Natural killer cell treated with Interleukin-12 subunit alpha and Interleukin-12 subunit beta and Interleukin-15 and Interleukin-18, amount 100 ng/mL, for 72 hours (primary cell): ENCODE measurements around the gene AMELX. TPM values are rescaled to one million over a fixed set of nuclear protein-coding genes. Genes with fewer than 3 reads are reported as not detected.

Experiments
- ATAC-seq, 2 donors: fragments of 150-1000 bp; cut with Tn5 transposase in 1 of 2; sonication (Bioruptor Pico), chemical (Tn5 transposase) in 1 of 2; 2 replicates each; pipeline ENCODE4 v1.10.0; 2021
- DNase-seq: peaks from one replicate; pipeline ENCODE4 v3.0.0; 2022; ENCODE audit warnings: low spot score
- H3K27ac Mint-ChIP-seq, 2 donors: 1 replicate in 1 of 2; 2 replicates in 1 of 2; pipeline ENCODE4 v1.8.0; 2022; ENCODE audit warnings: mixed read lengths in 2 of 2, mild to moderate bottlenecking in 1 of 2, moderate library complexity in 1 of 2
- H3K27me3 Mint-ChIP-seq, 2 donors: 1 replicate in 1 of 2; 2 replicates in 1 of 2; pipeline ENCODE4 v1.8.0; 2022; ENCODE audit warnings: mixed read lengths in 2 of 2
- H3K36me3 Mint-ChIP-seq: one replicate; pipeline ENCODE4 v1.8.0; 2022; ENCODE audit warnings: mixed read lengths
- H3K4me1 Mint-ChIP-seq, 2 donors: 1 replicate in 1 of 2; 2 replicates in 1 of 2; pipeline ENCODE4 v1.8.0; 2022; ENCODE audit warnings: low read depth in 2 of 2, mixed read lengths in 2 of 2, mild to moderate bottlenecking in 1 of 2
- H3K4me3 Mint-ChIP-seq: one replicate; pipeline ENCODE4 v1.8.0; 2022; ENCODE audit warnings: mixed read lengths
- H3K9me3 Mint-ChIP-seq: 2 replicates; pipeline ENCODE4 v1.8.0; 2022; ENCODE audit warnings: mixed read lengths
- total RNA-seq, 2 donors: library from RNA; stranded (reverse); gene quantifications; one replicate each; pipeline ENCODE4 v1.2.3, GENCODE V29; 2022

The AMELX gene
- total RNA-seq, 2 donors from 2014 or later = not detected

DNA sequence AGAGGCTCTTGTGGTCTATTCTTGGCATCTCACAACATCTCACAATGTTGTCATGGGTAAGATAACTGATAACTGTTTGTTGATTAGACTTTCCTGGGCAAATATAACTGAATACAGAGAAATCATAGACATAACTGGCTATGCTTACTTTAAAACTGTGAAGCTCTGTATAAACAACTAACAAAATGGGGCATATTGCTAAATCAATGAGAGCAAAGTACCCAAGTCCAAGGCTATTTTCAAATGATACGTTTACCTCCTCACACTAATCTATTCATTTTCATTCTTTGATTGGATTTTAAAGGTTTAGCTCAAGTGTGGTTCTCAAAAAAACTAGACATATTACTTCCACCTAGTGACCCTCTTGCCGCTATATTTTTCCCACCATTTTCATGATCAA lies 38.6 kb downstream of the AMELX start:
- no peaks in the 10 kb centered on the region for H3K36me3 Mint-ChIP-seq
- DNase-seq (no peak), ATAC-seq (no peak)
- no peak overlapping the region for H3K4me3 Mint-ChIP-seq
- peaks cover 3% of the 10 kb centered on the region for H3K9me3 Mint-ChIP-seq
- peaks cover 0 to 2% of the 10 kb centered on the region in 2 donors for H3K27me3 Mint-ChIP-seq
- H3K4me1 Mint-ChIP-seq = no peaks in the 10 kb centered on the region
- no peak overlapping the region for H3K27ac Mint-ChIP-seq

- Mint-ChIP-seq H3K4me1 (no peaks in the 10 kb centered on the region), H3K36me3 (no peaks in the 10 kb centered on the region), H3K27ac (no peak overlapping the region), H3K4me3 (no peak overlapping the region), H3K27me3 (peaks cover 0 to 5% of the 10 kb centered on the region in 2 donors), H3K9me3 (peaks cover 3% of the 10 kb centered on the region)
- no peak for DNase-seq
- ATAC-seq = no peak
Observed at GRCh38 chrX:11334165-11334564, 41.0 kb downstream of the AMELX start.

GRCh38 chrX:11336201-11336600 lies 43.0 kb downstream of the AMELX start:
- DNase-seq (no peak), ATAC-seq (no peak)
- Mint-ChIP-seq H3K4me1 (peaks cover 0 to 2% of the 10 kb centered on the region in 2 donors), H3K9me3 (peaks cover 2% of the 10 kb centered on the region), H3K27ac (no peak overlapping the region), H3K27me3 (peaks cover 0 to 11% of the 10 kb centered on the region in 2 donors), H3K4me3 (no peak overlapping the region), H3K36me3 (no peaks in the 10 kb centered on the region)

DNA sequence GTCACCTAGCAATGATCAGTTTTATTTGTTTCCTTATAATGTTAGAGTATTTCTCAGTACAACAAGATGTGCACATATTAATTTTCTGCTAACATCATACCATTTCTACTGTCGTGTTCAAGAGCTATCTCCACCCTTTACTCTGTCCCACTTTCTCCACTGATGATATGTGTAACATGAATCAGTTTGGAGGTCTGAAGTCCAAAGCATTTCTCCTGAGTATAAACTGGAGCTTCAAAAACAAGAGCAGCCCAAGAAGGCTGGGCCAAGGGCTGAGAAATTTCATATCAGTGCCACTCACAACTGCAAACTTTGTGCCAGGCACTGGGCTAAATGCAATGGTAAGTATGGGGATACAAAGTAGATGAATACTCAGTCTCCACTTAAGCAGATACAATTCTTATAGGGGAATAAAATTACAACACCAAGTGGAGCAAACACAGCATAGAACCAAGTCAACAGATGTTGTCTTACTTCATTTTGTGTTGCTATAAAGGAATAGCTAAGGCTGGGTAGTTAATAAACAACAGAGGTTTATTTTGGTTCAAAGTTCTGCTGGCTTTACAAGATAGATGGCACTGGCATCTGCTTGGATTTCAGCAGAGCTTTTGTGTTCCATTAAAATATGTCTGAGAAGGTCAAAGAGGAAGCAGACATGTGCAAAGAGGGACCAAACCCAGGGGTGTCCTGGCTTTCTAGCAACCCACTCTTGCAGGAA lies 44.2 kb downstream of the AMELX start:
- Mint-ChIP-seq H3K27ac (no peak overlapping the region), H3K4me1 (peaks cover 0 to 5% of the 10 kb centered on the region in 2 donors), H3K36me3 (no peaks in the 10 kb centered on the region), H3K27me3 (peaks cover 0 to 11% of the 10 kb centered on the region in 2 donors), H3K9me3 (peaks cover 2% of the 10 kb centered on the region), H3K4me3 (no peak overlapping the region)
- DNase-seq (no peak), ATAC-seq (no peak)

DNA sequence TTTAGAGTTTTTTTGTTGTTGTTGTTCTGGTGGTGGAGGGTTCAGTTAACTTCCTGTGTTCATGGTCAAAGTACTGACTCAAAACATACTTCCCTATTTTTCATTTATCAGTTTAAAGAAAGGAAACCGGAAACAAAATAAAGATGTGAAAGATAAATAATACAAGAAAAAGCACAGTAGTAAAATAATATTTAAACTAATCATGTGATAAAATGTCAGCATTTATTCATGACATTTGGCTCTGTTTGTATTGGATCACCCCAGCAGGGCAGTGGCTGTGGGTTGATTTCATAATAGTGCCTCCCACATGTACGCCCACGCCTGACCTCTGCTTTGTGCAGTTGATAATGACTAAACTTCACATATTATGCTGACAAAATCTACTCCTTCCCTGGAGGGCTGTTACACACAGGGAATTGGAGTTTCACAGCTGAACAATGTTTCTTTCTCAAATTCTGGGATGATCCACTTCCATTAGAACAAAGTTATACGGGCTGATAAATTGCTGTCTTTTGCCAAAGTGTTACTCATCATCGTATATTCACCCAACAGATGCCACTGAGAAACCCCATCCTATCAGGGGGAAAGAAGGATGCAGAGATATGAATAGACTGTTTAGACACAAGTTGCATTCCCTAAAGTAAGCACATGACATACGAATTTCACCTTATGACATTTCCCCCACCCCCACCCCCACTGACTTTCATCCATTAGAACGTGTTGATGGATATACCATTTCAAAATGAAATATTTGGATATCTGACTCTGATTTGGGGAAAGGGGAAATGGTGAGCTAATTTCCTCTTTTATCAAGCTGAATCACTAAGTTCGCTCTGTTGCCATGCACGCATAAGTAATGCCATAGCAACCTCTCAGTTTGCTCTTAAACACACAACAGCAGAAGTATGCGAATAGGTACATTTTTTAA lies 48.3 kb downstream of the AMELX start:
- ATAC-seq = no peak
- Mint-ChIP-seq H3K36me3 (no peaks in the 10 kb centered on the region), H3K4me1 (peaks cover 0 to 5% of the 10 kb centered on the region in 2 donors)

DNA sequence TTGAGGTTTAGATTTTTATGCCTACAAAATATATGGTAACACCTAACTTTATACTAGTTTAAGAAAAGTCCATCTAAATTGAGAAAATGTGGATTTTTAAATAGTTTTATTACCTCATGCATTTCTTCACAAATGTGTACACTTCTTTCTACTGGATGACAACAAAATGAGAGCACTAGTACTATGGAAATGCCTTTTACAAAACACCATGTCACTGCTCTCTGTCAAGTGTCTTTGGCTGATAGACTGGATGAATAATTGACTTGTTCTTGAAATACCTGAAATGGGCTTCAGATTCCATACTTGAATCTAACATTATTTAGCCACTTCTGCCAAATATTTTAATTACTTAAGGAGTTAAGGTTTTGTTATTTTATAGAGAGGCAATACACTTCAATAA lies 49.5 kb downstream of the AMELX start:
- DNase-seq (no peak), ATAC-seq (no peak)
- Mint-ChIP-seq H3K9me3 (peaks cover 2% of the 10 kb centered on the region), H3K27me3 (peaks cover 0 to 11% of the 10 kb centered on the region in 2 donors), H3K4me3 (no peak overlapping the region), H3K4me1 (peaks cover 0 to 5% of the 10 kb centered on the region in 2 donors), H3K36me3 (no peaks in the 10 kb centered on the region), H3K27ac (no peak overlapping the region)

More for the DNA sequence above, 48.3 kb downstream of the AMELX start:
- Mint-ChIP-seq H3K27ac (no peak overlapping the region), H3K4me3 (no peak overlapping the region), H3K27me3 (peaks cover 0 to 11% of the 10 kb centered on the region in 2 donors), H3K9me3 (peaks cover 2% of the 10 kb centered on the region)
- DNase-seq = no peak

GRCh38 chrX:11346121-11346682 lies 53.0 kb downstream of the AMELX start:
- Mint-ChIP-seq H3K4me1 (peaks cover 0 to 3% of the 10 kb centered on the region in 2 donors), H3K4me3 (no peak overlapping the region)
- ATAC-seq = no peak

GRCh38 chrX:11347300-11347699 lies 54.1 kb downstream of the AMELX start:
- Mint-ChIP-seq H3K4me3 (no peak overlapping the region), H3K27ac (no peak overlapping the region), H3K36me3 (no peaks in the 10 kb centered on the region), H3K4me1 (no peaks in the 10 kb centered on the region), H3K27me3 (no peaks in the 10 kb centered on the region), H3K9me3 (no peaks in the 10 kb centered on the region)
- no peak for DNase-seq
- ATAC-seq = no peak

More at GRCh38 chrX:11346121-11346682, 53.0 kb downstream of the AMELX start:
- H3K36me3 Mint-ChIP-seq = no peaks in the 10 kb centered on the region
- H3K9me3 Mint-ChIP-seq = no peaks in the 10 kb centered on the region
- DNase-seq = no peak
- H3K27me3 Mint-ChIP-seq = no peaks in the 10 kb centered on the region
- no peak overlapping the region for H3K27ac Mint-ChIP-seq

- Mint-ChIP-seq H3K36me3 (no peaks in the 10 kb centered on the region), H3K27me3 (peaks cover 0 to 2% of the 10 kb centered on the region in 2 donors), H3K27ac (no peak overlapping the region), H3K4me1 (no peaks in the 10 kb centered on the region), H3K4me3 (no peak overlapping the region), H3K9me3 (no peaks in the 10 kb centered on the region)
- ATAC-seq = no peak
- no peak for DNase-seq
Observed at GRCh38 chrX:11349020-11349419, 55.8 kb downstream of the AMELX start.

DNA sequence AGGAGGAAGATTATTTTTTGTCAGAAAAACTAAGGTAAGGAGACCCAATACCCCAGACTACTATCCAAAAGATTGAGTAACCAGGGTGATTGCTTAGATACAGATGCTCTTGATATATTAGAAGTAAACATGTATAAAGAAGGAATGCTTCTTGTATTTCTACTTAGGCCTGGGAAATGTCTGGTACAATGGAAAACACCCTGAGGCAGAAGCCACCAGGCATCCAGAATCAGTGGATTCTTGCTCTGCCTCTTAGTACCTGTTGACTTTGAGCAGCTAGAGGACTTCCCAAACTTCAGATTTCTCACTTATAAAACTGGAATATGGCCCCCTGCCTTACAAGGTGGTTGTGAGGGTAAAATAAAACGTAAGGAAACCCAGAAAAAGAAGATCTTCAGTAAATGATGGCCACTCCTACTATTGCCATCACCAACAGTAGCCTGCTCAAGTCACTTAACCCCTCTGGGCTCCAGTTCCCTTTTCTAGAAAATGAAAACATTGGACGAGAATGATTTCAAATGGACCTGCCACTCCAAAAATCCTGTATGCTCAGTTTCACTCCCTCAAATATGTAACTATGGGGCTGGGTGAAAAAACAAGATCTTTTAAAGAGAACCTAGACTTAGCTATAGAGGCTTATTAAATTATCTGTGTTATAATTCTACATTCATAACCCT lies 56.6 kb downstream of the AMELX start:
- H3K4me1 Mint-ChIP-seq = no peaks in the 10 kb centered on the region
- H3K27me3 Mint-ChIP-seq = peaks cover 0 to 2% of the 10 kb centered on the region in 2 donors
- ATAC-seq (no peak), DNase-seq (no peak)
- no peak overlapping the region for H3K4me3 Mint-ChIP-seq
- no peaks in the 10 kb centered on the region for H3K36me3 Mint-ChIP-seq
- no peaks in the 10 kb centered on the region for H3K9me3 Mint-ChIP-seq
- H3K27ac Mint-ChIP-seq = no peak overlapping the region

Other genes with a start within 250 kb of the AMELX start
- gene HCCS, start 182.1 kb upstream of the AMELX start, total RNA-seq = 10 to 100 TPM; 26.9 to 30.9 TPM